Stimulated activated CD4-positive, alpha-beta T cell treated with anti-CD3 and anti-CD28 coated beads, Interleukin-2, amount 100 ng/mL, for 48 hours (primary cell): Measurements from ENCODE around the gene TMPRSS5.
"Not testable (repeated sequence)": the region's sequence is repeated elsewhere in the genome, so short reads cannot be mapped to it uniquely, and the experiment has no call there.

Experiments used
- DNase-seq, 2 donors: peaks; one replicate each; pipeline ENCODE4 v3.0.0-alpha.2; 2020

TMPRSS5 gene

DNA sequence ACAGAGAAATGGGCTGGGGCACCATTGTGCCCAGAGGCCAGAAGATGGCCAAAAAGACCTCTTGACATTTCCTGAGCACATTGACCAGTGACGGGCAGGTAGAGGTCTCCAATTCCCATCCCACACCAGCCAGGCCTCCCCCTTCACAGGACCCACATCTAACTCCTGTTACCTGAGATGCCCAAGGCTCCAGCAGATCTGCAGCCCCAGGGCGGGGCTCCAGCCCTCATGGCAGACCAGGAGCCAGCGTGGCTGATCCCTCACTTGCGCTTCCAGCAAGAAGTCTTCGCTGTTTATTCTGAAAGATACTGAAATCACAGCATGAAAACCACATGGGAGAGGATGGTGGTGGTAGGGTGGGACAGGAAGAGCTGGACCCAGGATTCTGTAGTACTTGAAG lies 9.0 kb downstream of the TMPRSS5 start:
- DNase-seq, result no peak

GRCh38 chr11:113695207-113695606 lies 10.9 kb downstream of the TMPRSS5 start:
- no peak for DNase-seq

DNA sequence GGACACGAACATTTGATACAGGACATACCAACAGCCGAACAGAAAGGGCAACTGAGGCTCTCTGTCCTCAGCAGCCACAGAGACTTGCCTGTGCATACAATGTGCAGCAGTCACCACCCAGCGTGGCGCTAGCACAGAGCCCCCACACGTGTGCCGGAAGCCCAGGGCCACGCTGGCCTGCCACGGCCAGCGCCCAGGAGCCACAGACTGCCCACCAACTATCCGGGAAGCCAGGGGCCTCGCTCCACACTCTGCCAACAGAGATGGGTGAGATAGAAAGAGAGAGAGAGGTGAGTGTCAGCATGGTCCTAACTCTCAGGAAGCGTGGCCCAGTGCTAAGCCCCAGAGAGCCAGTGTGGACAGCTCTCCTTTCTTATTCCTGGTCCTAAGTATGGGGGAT lies 11.7 kb downstream of the TMPRSS5 start:
- no peak for DNase-seq

- DNase-seq, result no peak
Measured at GRCh38 chr11:113693030-113693429, 13.1 kb downstream of the TMPRSS5 start.

DNA sequence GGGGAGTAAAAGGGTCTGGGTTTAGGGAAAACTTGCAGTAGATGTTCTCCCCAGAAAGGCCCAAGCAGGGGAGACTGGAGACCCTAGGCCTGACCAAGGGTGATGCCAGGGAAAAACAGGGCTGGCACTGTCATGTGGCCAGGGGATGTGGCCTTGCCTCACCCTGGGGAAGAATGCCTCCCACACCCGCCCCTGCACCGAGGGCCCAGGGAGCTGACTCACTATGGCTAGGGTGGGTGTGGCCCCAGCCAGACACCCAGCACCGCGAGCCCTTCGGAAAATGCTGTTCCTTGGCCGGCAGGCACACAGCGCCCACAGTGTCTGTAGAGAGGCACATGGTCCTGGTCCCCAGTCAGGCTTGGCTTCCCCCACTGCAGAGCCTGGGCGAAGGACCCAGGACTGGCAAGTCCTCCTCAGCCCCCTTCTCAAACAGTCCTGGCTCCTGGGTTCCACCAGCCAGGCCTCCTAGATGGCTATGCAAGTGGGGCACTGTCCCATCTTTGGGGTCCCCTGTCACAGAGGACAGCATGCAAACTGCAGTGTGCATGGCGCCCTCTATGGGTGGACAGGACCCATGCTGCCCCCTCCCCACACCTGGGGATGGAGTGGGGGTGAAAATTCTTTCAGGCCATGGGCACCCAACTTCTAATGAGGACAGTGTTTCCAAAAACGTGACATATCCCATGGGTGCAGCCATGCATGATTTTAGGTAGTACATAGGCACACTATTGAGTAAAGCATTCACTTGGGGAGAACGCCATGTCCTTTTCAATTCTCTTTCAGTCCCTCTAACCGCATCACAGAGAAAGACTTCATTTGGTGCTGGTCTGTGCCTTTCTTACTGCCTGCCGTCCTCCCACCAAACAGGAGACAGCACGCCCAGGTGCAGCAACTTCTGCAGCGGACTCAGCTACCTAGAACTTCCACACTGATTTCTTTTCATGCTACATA lies 15.2 kb downstream of the TMPRSS5 start:
- DNase-seq, result peak; percentile 7 to 23

DNA sequence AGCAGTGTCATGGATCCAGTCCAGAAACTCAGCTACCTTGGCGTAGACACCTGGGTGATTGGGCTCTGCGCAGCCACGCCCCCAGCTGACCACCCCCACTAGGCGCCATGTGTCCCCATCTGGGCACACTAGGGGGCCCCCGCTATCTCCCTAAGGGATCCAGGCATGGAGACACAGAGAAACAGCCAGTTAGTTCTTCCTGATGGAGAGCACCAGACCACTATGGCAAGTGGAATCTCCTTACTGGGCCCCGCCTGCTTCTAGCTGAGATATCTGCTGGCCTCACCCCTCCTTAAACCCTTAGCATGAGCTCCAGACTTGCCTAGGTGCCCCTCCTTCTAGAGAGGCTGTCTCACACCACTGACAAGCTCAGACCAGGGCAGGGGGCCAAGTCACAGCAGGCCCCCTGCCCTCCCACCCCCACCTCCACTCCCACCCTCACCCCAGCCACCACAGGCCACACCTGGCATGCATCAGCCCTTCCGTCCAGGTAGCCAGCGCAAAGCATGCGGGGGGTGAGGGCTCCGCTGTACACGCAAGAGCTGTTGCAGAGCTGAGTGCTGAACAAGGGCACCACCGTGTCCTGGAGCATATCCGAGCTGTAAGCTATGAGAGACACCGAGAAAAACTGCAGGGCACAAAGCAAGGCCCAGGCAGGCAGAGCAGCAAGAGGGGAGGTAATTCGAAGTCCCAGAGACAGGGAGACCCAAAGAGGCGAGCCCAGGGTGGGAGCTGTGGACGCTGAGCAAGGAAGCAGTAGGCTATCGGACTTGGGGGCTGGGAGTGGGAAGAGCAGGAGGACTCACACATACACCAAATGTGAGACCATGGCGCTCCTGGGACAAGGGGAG lies 16.1 kb downstream of the TMPRSS5 start:
- no peak for DNase-seq

DNA sequence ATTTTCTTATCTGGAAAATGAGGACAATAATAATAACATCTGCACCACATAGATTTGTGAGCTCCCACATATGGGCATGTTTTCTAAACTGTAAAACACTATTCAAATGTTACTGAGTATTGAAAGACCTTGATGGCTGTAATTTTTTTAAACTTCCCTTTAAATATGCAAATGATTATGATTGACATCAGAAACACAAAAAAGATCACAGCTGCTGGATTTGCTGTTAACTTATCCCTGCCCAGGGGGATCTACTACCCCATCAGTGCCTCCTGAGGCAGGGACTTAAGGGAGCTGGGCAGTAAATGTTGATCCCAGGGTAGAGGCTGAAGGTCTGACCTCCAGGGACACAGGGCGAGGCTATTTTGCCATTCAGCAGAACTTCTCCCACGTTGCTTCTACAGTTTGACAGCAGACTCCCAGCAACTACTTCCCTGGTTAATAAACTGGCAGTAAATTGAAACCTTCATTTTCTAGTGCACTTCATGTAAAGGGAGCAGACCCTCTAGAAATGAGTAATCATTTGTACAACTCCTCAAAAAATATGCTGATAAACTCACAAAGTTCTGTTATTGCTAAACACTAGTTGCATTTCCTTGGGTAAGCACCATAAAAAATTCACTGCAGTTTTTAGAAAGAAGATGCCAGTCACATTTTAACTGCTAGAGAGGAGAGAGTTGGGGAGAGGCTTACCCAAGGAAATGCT lies 20.3 kb downstream of the TMPRSS5 start:
- DNase-seq, result no peak

GRCh38 chr11:113684496-113684895 lies 21.6 kb downstream of the TMPRSS5 start:
- DNase-seq, result no peak

DNA sequence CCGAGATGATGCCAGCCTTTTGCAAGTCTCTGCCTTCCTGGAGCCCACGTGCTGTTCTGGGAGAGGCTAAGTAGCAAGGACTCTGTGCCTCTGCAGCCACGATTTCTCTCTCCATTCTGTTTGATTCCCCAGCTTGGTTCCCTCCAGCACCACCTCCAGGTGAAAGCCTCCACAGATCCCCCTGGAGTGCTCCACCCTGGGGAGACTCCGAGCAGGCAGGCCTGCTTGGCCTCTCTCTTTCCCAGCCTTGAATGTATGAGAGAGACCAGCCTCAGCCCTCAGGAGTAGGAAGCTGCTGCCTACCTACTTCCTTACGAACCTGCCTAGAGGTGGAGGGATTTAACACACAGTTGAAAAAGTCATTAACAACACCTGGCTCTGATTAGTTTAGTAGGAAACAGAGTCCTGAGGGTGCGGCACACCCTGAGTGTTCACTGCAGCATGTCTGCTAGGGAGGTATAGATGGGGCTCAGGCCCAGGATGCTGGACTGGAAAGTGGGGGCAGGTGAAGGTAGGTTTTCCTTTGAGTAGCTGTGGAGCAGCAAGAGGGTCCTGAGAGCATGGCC lies 22.5 kb downstream of the TMPRSS5 start:
- no peak for DNase-seq

DNA sequence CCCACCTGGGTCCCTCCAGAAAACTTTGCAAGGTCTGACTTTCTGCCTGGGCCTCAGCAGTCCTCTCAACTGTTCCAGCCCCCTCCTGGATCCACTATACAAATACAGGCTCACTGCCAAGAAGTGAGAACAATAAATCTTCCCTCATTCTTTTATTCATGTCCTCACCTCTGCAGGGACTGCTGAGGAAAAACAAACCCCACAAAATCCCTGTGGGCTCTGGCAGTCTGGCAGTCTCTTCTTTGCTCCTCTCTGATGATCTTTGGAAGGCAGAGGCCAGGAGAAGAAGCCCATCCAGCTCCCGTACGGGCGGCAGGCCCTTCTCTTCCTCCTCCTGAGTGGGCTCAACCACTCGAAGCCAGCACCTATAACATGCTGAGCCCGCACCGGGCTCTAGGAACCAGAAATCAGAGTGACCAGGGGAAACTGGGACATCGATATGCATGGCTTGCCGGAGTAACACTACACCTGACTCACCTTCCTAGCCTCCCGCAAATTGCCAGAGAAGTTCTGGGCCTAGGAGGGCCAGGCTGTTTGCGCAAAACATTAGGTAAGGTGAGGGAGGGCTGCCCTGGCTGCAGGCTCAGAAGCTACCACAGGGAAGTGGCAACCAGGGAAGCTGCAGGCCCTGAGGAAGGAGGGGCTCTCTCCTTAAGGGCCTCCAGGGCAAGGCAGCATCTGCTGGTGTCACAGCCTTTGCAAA lies 24.2 kb downstream of the TMPRSS5 start:
- DNase-seq, result no peak

DNA sequence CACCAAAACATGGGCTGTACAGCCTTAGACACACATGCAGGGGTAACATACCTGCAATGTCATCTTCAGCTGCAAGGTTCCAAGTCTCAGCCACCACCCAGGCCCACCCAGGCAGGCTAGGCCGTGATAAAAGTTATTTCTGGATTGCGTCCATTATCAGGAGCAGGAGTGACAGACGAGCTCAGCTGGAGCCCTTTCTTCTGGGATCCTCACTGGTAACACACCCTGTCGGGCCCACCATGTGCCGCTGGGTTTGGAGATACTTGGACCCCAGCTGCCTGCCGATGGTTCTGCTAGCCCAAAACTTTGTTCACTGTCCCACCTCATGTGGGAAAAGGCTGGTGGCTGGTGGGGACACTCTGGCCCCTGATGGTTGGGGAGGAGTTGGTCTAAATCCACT lies 24.8 kb downstream of the TMPRSS5 start:
- no peak for DNase-seq

- no peak for DNase-seq
Measured at GRCh38 chr11:113677685-113678084, 28.4 kb downstream of the TMPRSS5 start.

GRCh38 chr11:113675565-113675964 lies 30.5 kb downstream of the TMPRSS5 start:
- DNase-seq, result no peak

- DNase-seq, result peak in 1 of 2 donors; percentile 7
Measured at GRCh38 chr11:113675003-113675561, 31.0 kb downstream of the TMPRSS5 start.

DNA sequence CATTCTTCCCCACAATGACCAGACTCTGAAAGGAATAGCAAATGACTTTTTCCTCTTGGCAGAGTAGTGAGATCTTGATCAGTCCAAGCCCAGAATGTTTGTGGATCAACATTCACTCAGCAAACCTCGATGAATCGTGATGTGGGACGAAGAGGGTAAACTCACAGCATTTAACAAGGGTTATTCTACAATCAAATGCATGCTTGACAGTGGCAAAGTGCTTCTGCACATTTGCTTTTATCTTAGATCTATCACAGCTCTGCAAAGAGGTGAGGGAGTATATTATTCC lies 31.8 kb downstream of the TMPRSS5 start:
- no peak for DNase-seq

DNA sequence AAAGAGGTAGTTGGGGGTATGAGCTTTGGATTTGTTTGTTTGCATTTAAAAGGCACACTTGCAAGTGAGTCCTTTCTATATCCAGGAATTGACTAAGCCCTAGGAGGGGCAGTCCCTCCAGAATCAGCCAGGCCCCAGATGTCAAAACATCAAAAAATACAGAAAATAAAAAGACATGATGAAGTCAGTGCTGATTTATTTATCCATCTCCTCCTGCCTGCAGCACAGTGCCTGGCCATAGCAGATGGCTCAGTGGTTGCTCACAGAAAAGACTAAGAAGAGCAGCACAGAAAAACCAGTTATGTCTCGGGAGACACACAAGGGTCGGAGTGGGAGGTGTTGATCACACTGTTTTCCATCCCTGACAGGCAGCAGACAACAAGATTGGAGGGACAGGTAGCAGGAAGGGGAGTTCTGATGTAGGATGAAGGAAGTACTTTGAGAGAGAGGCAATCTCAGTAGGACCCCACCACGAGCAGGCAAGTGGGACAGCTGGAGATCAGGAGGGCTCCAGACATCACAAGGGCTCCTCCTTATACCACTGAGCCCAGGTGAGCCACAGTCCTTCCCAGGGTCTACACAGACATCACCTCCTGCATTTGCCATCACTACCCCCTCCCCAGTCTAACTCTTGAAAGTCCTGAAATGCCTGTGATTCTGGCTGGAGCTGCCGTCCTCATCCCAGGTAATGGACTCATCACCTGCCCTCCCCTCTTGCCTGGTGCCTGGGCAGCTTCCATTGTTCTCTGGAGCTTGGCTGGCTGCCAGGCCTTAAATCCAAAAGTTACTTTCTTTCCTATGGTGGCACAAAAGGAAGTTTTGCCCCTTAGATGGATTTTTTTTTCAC lies 32.3 kb downstream of the TMPRSS5 start:
- DNase-seq, result no peak

DNA sequence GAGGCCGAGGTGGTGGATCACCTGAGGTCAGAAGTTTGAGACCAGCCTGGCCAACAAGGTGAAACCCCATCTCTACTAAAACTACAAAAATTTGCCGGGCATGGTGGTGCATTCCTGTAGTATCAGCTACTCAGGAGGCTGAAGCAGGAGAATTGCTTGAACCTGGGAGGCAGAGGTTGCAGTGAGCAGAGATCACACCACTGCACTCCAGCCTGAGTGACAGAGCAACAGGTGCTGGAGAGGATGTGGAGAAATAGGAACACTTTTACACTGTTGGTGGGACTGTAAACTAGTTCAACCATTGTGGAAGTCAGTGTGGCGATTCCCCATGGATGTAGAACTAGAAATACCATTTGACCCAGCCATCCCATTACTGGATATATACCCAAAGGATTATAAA lies 34.2 kb downstream of the TMPRSS5 start:
- not testable (repeated sequence) for DNase-seq

DNA sequence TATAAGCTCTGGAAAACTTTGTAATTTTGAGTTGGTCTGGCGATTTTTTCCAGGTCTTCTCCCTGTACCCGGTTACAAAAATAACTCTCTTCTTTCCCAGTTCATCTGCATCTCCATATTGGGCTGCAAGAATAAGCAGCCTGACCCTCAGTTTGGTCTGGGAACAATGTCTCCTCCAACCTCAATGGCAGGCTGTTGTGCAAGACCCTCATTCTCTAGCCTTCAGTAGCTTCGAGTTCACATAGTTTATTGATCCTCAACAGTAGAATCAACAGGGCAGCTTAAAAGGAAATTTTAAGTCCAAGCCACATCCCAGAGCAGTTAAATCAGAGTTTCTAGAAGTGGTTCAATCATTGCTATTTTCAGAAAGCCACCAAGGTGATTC lies 35.3 kb downstream of the TMPRSS5 start:
- no peak for DNase-seq

DNA sequence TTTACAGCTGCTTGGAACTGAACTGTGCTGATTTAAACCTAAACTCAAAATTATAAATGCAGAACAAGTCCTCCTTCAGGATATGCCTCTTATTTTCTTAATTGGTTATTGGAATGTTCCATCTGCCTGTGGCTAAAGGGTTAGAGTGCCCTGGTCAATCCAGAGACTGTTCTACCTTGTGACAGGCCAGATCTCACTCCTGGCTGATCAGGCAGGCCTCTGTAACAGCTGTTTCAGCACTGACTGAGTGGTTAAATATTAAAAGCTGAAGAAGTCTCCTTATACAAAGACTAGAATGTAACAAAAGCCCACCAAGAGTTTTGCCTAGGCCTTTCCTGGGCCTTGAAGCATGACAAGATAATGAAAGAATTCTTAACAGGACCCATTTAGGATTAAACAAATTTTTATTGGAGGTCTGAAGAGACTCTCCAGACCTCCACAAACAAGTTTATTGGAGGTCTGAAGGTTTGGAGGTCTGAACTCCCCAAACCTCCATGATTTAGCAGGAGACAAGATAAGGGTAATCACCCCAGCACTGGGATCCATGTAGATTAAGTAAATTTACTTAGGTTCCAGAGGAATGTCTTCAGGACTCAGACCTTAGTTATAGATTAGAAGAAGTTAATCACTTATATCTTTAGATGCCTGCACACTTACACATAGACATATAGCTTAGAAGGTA lies 35.8 kb downstream of the TMPRSS5 start:
- no peak for DNase-seq

GRCh38 chr11:113668255-113668654 lies 37.9 kb downstream of the TMPRSS5 start:
- DNase-seq, result no peak

- no peak for DNase-seq
Measured at GRCh38 chr11:113667801-113668200, 38.3 kb downstream of the TMPRSS5 start.
